H1 (cell line): ENCODE measurements around the gene C9orf40. TPM values are rescaled to one million over a fixed set of nuclear protein-coding genes. Genes with fewer than 3 reads are reported as not detected.

Experiments
- ASH2L ChIP-seq: fragments of 200-600, 300-600 bp; sonication (generic); IDR thresholded peaks from one replicate; pipeline ENCODE4 v1.7.1; 2017; ENCODE audit warnings: low read length
- CBX5 ChIP-seq: fragments of 300-800, 300-1000 bp; sonication (generic); IDR thresholded peaks from 2 replicates; pipeline ENCODE4 v1.7.1; 2016; ENCODE audit warnings: antibody characterized with exemption, low read length, low read depth
- EP300 ChIP-seq, 2 experiments: IDR thresholded peaks; 1 replicate in 1 of 2; 2 replicates in 1 of 2; pipeline ENCODE4 v1.6.1; 2011 to 2012; ENCODE audit warnings: low read depth in 2 of 2, low read length in 2 of 2, mild to moderate bottlenecking in 2 of 2, borderline replicate concordance in 1 of 2, inconsistent platforms in 1 of 2, moderate library complexity in 1 of 2
- FOSL1 ChIP-seq: IDR thresholded peaks from 2 replicates; pipeline ENCODE4 v1.6.1; 2011; ENCODE audit warnings: mild to moderate bottlenecking, low read depth, low read length, moderate library complexity; ENCODE audit not compliant: insufficient read depth
- GTF2F1 ChIP-seq: IDR thresholded peaks from 2 replicates; pipeline ENCODE4 v1.6.1; 2012; ENCODE audit warnings: low read depth, low read length, improper control_type of control experiment, borderline replicate concordance
- HDAC2 ChIP-seq, 2 experiments: fragments of 300-600 bp in 1 of 2; sonication (generic) in 1 of 2; IDR thresholded peaks; 2 replicates each; pipeline ENCODE4 v1.6.1; 2011 to 2012; ENCODE audit warnings: low read depth in 2 of 2, low read length in 2 of 2, mild to moderate bottlenecking in 2 of 2, moderate library complexity in 2 of 2, borderline replicate concordance in 1 of 2, inconsistent platforms in 1 of 2
- JUN ChIP-seq: IDR thresholded peaks from 2 replicates; pipeline ENCODE4 v1.6.1; 2011; ENCODE audit warnings: low read depth, mild to moderate bottlenecking, improper control_type of control experiment, low read length
- KDM4A ChIP-seq: IDR thresholded peaks from one replicate; pipeline ENCODE4 v1.7.1; 2012; ENCODE audit warnings: low read depth, mild to moderate bottlenecking, moderate library complexity, low read length, inconsistent platforms; ENCODE audit not compliant: severe bottlenecking
- NANOG ChIP-seq: IDR thresholded peaks from 2 replicates; pipeline ENCODE4 v1.6.1; 2011; ENCODE audit warnings: low read length, low read depth, mild to moderate bottlenecking, inconsistent platforms; ENCODE audit not compliant: insufficient read depth, poor library complexity, severe bottlenecking
- NRF1 ChIP-seq: IDR thresholded peaks from 2 replicates; pipeline ENCODE4 v1.6.1; 2011; ENCODE audit warnings: mild to moderate bottlenecking, low read depth, low read length, improper control_type of control experiment
- POLR2AphosphoS5 ChIP-seq: IDR thresholded peaks from 2 replicates; pipeline ENCODE4 v1.6.1; 2011; ENCODE audit warnings: low read depth, low read length
- RBBP5 ChIP-seq: IDR thresholded peaks from 2 replicates; pipeline ENCODE4 v1.7.1; 2012; ENCODE audit warnings: low read depth, mild to moderate bottlenecking, inconsistent platforms, low read length, moderate library complexity, borderline replicate concordance
- RXRA ChIP-seq: IDR thresholded peaks from 2 replicates; pipeline ENCODE4 v1.6.1; 2011; ENCODE audit warnings: low read depth, mild to moderate bottlenecking, low read length, moderate library complexity; ENCODE audit not compliant: insufficient read depth
- SIRT6 ChIP-seq: IDR thresholded peaks from one replicate; pipeline ENCODE4 v1.7.1; 2012; ENCODE audit warnings: low read length, inconsistent platforms
- SP1 ChIP-seq: IDR thresholded peaks from 2 replicates; pipeline ENCODE4 v1.6.1; 2011; ENCODE audit warnings: low read depth, low read length
- SP4 ChIP-seq: IDR thresholded peaks from 2 replicates; pipeline ENCODE4 v1.6.1; 2012; ENCODE audit warnings: low read length, inconsistent platforms
- SRF ChIP-seq: IDR thresholded peaks from 2 replicates; pipeline ENCODE4 v1.6.1; 2011; ENCODE audit warnings: mild to moderate bottlenecking, low read depth, low read length, moderate library complexity
- TAF1 ChIP-seq: IDR thresholded peaks from 2 replicates; pipeline ENCODE4 v1.6.1; 2011; ENCODE audit warnings: mild to moderate bottlenecking, low read depth, low read length
- TAF7 ChIP-seq: optimal IDR thresholded peaks from 2 replicates; pipeline ENCODE3; 2011; ENCODE audit warnings: low read depth, mild to moderate bottlenecking, inconsistent platforms, low read length, moderate library complexity, borderline replicate concordance
- TCF12 ChIP-seq: IDR thresholded peaks from 2 replicates; pipeline ENCODE4 v1.6.1; 2011; ENCODE audit warnings: low read depth, mild to moderate bottlenecking, low read length
- TEAD4 ChIP-seq: IDR thresholded peaks from 2 replicates; pipeline ENCODE4 v1.6.1; 2012; ENCODE audit warnings: low read depth, low read length, inconsistent platforms, mixed read lengths
- ZNF274 ChIP-seq: IDR thresholded peaks from 2 replicates; pipeline ENCODE4 v1.7.0; 2012; ENCODE audit warnings: low read length, borderline replicate concordance; ENCODE audit errors: extremely low read depth
- polyA plus RNA-seq, 7 experiments: library from polyadenylated mRNA; depleted of rRNA in 3 of 7; stranded (reverse) in 5 of 7; unstranded in 2 of 7; fragments of >200 nt in 5 of 7; fragments of 200-250 nt in 2 of 7; gene quantifications; 1 replicate in 5 of 7; 2 replicates in 1 of 7; 4 replicates in 1 of 7; pipeline versions ENCODE4 v1.2.1 to v1.2.3, GENCODE V29; 2011 to 2013; ENCODE audit warnings: missing spikeins in 2 of 7, mixed read lengths in 2 of 7
- total RNA-seq: library from RNA; stranded (reverse); fragmentation: NEBNext Ultra II Directional; extraction: Animal tissue kit (Norgen Biotek cat#: 25700); gene quantifications from 2 replicates; pipeline ENCODE4 v1.2.1, GENCODE V29; 2021
- TF ChIP-seq, protein P1 (sequence below): IDR thresholded peaks from 2 replicates; pipeline ENCODE4 v1.6.1; 2012; ENCODE audit warnings: inconsistent platforms

The C9orf40 gene
- total and polyA plus RNA-seq, 2 of the 8 experiments (the other 6 are each of a cell fraction or from before 2014, with no cell fraction given), result 3.6 to 11.2 TPM

DNA sequence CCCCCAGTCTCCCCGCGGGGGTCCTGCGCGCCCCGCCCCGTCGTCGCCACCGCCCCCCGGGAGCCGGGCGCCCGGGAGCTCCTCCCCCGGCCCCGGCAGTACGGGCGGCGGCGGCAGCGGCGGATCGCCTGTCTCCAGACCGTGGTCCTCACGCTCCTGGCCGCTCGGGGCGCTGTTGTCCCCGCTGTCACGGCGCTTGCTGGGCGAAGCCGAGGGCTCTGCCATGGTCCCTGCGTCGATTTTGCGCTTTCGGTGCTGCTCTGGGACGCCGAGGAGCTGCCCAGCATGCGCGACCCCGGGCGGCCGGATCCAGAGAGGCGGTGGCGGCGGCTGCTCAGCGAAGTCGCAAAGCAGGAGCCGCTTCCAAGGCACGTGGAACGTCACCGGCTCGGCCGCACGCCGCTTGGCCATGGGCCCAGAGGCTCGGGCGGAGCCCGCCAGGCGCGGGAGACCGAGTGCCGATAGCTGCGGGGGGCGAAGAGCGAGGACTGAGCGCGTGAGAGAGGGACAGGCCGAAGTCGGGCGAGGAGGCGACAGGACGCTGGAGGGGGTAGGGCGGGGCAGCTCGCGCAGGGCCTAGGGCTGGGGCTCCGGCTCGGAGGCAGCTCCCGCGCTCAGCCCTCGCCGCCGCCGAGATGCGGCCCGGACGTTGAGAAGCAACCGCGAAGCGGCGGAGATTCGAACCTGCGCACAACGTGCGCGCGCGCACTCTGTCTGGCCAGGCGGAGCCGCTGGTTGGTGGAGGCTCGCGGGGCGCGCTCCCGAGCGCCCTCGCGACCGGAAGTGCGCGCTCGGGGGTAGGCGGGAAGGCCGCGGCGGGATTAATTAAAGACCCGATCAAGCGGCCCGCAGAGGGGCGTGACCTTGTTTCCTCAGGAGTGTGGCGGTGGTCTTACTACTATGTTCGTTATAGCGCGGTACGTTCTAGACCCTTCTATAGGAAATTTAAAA, at the start of gene C9orf40 (continued):
- TF ChIP-seq POLR2AphosphoS5 (peak; percentile 35; the same call in 1 of the 2 replicates), TAF7 (no peak), FOSL1 (no peak), TCF12 (no peak), GTF2F1 (no peak; the same call in 1 of the 2 replicates), TAF1 (no peak; the same call in 1 of the 2 replicates), HDAC2 (IDR thresholded peaks at IDR 0.05; ENCODE audit: borderline replicate concordance in 1 of 2, low read depth in 2 of 2, low read length in 2 of 2) (peak in 1 of 2 experiments; percentile 68; a peak in 1 of 4 replicates), SP4 (no peak), KDM4A (peak; percentile 47), RBBP5 (peak; percentile 40; the same call in 1 of the 2 replicates), ASH2L (peak; percentile 97), ZNF274 (no peak), NRF1 (peak; percentile 47), EP300 (IDR thresholded peaks at IDR 0.05; ENCODE audit: borderline replicate concordance in 1 of 2, low read depth in 2 of 2, low read length in 2 of 2) (no peak), NANOG (no peak), SIRT6 (no peak), RXRA (no peak), TEAD4 (no peak), SRF (no peak), JUN (no peak), SP1 (no peak), CBX5 (no peak)
- TF ChIP-seq, protein P1, sequence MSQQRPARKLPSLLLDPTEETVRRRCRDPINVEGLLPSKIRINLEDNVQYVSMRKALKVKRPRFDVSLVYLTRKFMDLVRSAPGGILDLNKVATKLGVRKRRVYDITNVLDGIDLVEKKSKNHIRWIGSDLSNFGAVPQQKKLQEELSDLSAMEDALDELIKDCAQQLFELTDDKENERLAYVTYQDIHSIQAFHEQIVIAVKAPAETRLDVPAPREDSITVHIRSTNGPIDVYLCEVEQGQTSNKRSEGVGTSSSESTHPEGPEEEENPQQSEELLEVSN, result peak; percentile 90
